ENCODE measurements around the gene PRR35. TPM values are rescaled to one million over a fixed set of nuclear protein-coding genes. Genes with fewer than 3 reads are reported as not detected.

PRR35 gene
- total and polyA plus RNA-seq, 2 of the 4 experiments (the other 2 are of a cell fraction), result not detected

- H2BK15ac ChIP-seq (ENCODE audit: low read depth, low read length), result no peak overlapping the region
- no peaks in the 10 kb centered on the region for H3K27me3 ChIP-seq (ENCODE audit: control insufficient read depth, insufficient read depth, low read length)
- H2AK5ac ChIP-seq (ENCODE audit: low read depth, low read length), result peak overlapping the region; percentile 85
- no peak overlapping the region for H3K23ac ChIP-seq (ENCODE audit: low read depth, low read length)
- intact Hi-C loops (cut with micrococcal nuclease), result no loop called here
- TF ChIP-seq MAFK (IDR thresholded peaks at IDR 0.05; ENCODE audit: low read depth, low read length) (no peak), MAZ (IDR thresholded peaks at IDR 0.05; ENCODE audit: borderline replicate concordance, low read depth, low read length) (no peak; the same call in 1 of the 2 replicates), CHD1 (IDR thresholded peaks at IDR 0.05; ENCODE audit: low read depth, low read length) (no peak), ELK1 (IDR thresholded peaks at IDR 0.05; ENCODE audit: borderline replicate concordance, low read depth, low read length) (no peak), RCOR1 (IDR thresholded peaks at IDR 0.05; ENCODE audit: insufficient replicate concordance, low read length) (no peak), RFX5 (IDR thresholded peaks at IDR 0.05; ENCODE audit: low read depth, low read length) (no peak), BHLHE40 (IDR thresholded peaks at IDR 0.05; ENCODE audit: low read depth, low read length) (no peak), SMC3 (IDR thresholded peaks at IDR 0.05; ENCODE audit: low read depth, low read length) (no peak), POLR2A (IDR thresholded peaks at IDR 0.05; ENCODE audit: low read depth, low read length) (no peak), MXI1 (IDR thresholded peaks at IDR 0.05; ENCODE audit: borderline replicate concordance, low read depth, low read length) (no peak), CEBPB (IDR thresholded peaks at IDR 0.05; ENCODE audit: low read depth, low read length) (no peak), NFE2L2 (IDR thresholded peaks at IDR 0.05; ENCODE audit: low read depth, low read length) (no peak), FOS (IDR thresholded peaks at IDR 0.05; ENCODE audit: low read depth, low read length) (no peak), USF2 (IDR thresholded peaks at IDR 0.05; ENCODE audit: low read depth, low read length) (no peak), RAD21 (IDR thresholded peaks at IDR 0.05; ENCODE audit: low read length) (no peak), CTCF (conservative IDR thresholded peaks at IDR 0.05; ENCODE audit: low read depth, low read length) (no peak)
- H3K56ac ChIP-seq (ENCODE audit: extremely low read depth, insufficient read depth, low read length), result no peak overlapping the region
- no peak for ATAC-seq (ENCODE audit: low read depth)
- no peak overlapping the region; the same call in 1 of the 2 replicates for H2BK120ac ChIP-seq (ENCODE audit: low read depth, low read length)
- H3K4ac ChIP-seq (ENCODE audit: low read depth, low read length), result peak overlapping the region; percentile 70
- peaks cover 12% of the 10 kb centered on the region; the same call in 1 of the 2 replicates for H3K9me1 ChIP-seq (ENCODE audit: insufficient read depth, low read length)
- peak overlapping the region; percentile 55; the same call in 1 of the 2 replicates for H4K91ac ChIP-seq (ENCODE audit: insufficient read depth, low read depth, low read length)
- no peak overlapping the region for H3K14ac ChIP-seq (replicated peaks; ENCODE audit: low read depth, low read length)
- in situ Hi-C loops (cut with MboI; ENCODE audit: low sequenced_read_pairs), result no loop called here
- H3K4me1 ChIP-seq (ENCODE audit: control insufficient read depth, insufficient read depth, low read length), result peaks cover 15% of the 10 kb centered on the region
- dilution Hi-C loops (cut with HindIII; ENCODE audit: low sequenced_read_pairs, unreplicated experiment), result no loop called here
- peak overlapping the region; percentile 53; the same call in 1 of the 2 replicates for H2BK20ac ChIP-seq (ENCODE audit: low read depth, low read length)
- H3K18ac ChIP-seq (ENCODE audit: low read depth, low read length), result no peak overlapping the region
- H4K8ac ChIP-seq (ENCODE audit: low read depth in 2 of 2, low read length in 2 of 2), result 0 out of 4 replicates have a peak overlapping the region, but pooled peaks of 1 of the 2 experiments have one; percentile 33
- H3K27ac ChIP-seq (ENCODE audit: insufficient read depth, low read length), result no peak overlapping the region
- H2AK9ac ChIP-seq (replicated peaks; ENCODE audit: low read depth, low read length, poor library complexity), result peak overlapping the region; percentile 89
- H4K20me1 ChIP-seq (ENCODE audit: insufficient read depth, low read length), result peaks cover 69% of the 10 kb centered on the region
- peaks cover 13 to 70% of the 10 kb centered on the region in 2 experiments for H3K79me1 ChIP-seq (ENCODE audit: low read depth in 1 of 2, low read length in 2 of 2)
- H3K4me3 ChIP-seq (ENCODE audit: insufficient read depth, low read depth, low read length), result no peak overlapping the region
- ChIA-PET POLR2A (ENCODE audit: unreplicated experiment) (no interaction called here), CTCF (no interaction called here)
- WGBS, 2 experiments (ENCODE audit: extremely low coverage in 2 of 2, insufficient read length in 1 of 2), result 93% methylated on average over 19 of the region's 27 CpGs; no CpG with 5 or more reads in 1 of the 2 experiments
- H2BK5ac ChIP-seq (ENCODE audit: low read depth, low read length, poor library complexity, severe bottlenecking), result peak overlapping the region; percentile 64
- no peak overlapping the region for H3K4me2 ChIP-seq (ENCODE audit: low read depth, low read length)
- peak overlapping the region; percentile 29; the same call in 1 of the 2 replicates for H4K5ac ChIP-seq (ENCODE audit: low read depth, low read length)
- H3K9ac ChIP-seq (ENCODE audit: low read depth, low read length), result no peak overlapping the region
- BruUV-seq (replicated peaks), result no TSS peak
- peak overlapping the region; percentile 21 for H2AFZ ChIP-seq (replicated peaks; ENCODE audit: low read length, poor library complexity)
- no peaks in the 10 kb centered on the region for H3K9me3 ChIP-seq (ENCODE audit: control insufficient read depth, insufficient read depth, low read length)
- peaks cover 12% of the 10 kb centered on the region; the same call in 1 of the 2 replicates for H3K36me3 ChIP-seq (ENCODE audit: control insufficient read depth, insufficient read depth, low read length)
- no peak for DNase-seq
These were observed 25.2 kb upstream of the PRR35 start for GRCh38 chr16:534856-535445.
